Brain microvascular endothelial cell (primary cell): Measurements from ENCODE around the gene ZNF771.

Source experiments
- DNase-seq: peaks from one replicate; pipeline ENCODE4 v3.0.0-alpha.2; 2020
- H3K27ac ChIP-seq: fragments of 250-450 bp; sonication (Bioruptor Pico); 2 replicates; pipeline ENCODE4 v1.5.1; 2020; ENCODE audit warnings: mild to moderate bottlenecking, moderate library complexity
- H3K27me3 ChIP-seq: fragments of 250-450 bp; sonication (Bioruptor Pico); replicated peaks from 2 replicates; pipeline ENCODE4 v1.5.1; 2020; ENCODE audit warnings: mild to moderate bottlenecking
- H3K36me3 ChIP-seq: fragments of 250-450 bp; sonication (Bioruptor Pico); replicated peaks from 2 replicates; pipeline ENCODE4 v1.5.1; 2020; ENCODE audit warnings: mild to moderate bottlenecking
- H3K4me3 ChIP-seq: 2 replicates; pipeline ENCODE4 v1.5.1; 2011; ENCODE audit warnings: low read depth, mild to moderate bottlenecking, control low read depth, low read length, moderate library complexity
- CTCF ChIP-seq: IDR thresholded peaks from 2 replicates; pipeline ENCODE4 v1.5.1; 2011; ENCODE audit warnings: low read depth, mild to moderate bottlenecking, moderate library complexity, low read length, control low read depth, inconsistent platforms; ENCODE audit errors: missing control alignments
- in situ Hi-C: cut with HindIII; loops from 2 replicates; pipeline ENCODE4 v1.10.0; 2017; ENCODE audit warnings: low sequenced_read_pairs, low pct_ligation_motif_present

Gene ZNF771

GRCh38 chr16:30428055-30428454 is 20.6 kb downstream of the ZNF771 start:
- TF ChIP-seq CTCF = no peak
- no peak overlapping the region for H3K27ac ChIP-seq
- peaks cover 17% of the 10 kb centered on the region for H3K36me3 ChIP-seq
- in situ Hi-C loops = loop anchor here (25.0 kb wide), 1 partner anchor 184 kb away; the partner anchor contains the start of gene ZNF689
- no peaks in the 10 kb centered on the region for H3K27me3 ChIP-seq
- no peak overlapping the region for H3K4me3 ChIP-seq
- no peak for DNase-seq

GRCh38 chr16:30429418-30429677 is 21.9 kb downstream of the ZNF771 start:
- Histone ChIP-seq H3K36me3 (peaks cover 9% of the 10 kb centered on the region), H3K27ac (no peak overlapping the region), H3K4me3 (peak overlapping the region; percentile 74), H3K27me3 (no peaks in the 10 kb centered on the region)
- in situ Hi-C loops = loop anchor here (25.0 kb wide), 1 partner anchor 183 kb away; the partner anchor contains the start of gene ZNF689
- DNase-seq = no peak
- no peak for TF ChIP-seq CTCF

GRCh38 chr16:30429678-30430427 is 22.4 kb downstream of the ZNF771 start, which contains the start of gene DCTPP1:
TSS of gene DCTPP1 (minus strand) at chr16:30430030. CDS start at chr16:30429980, 50 bp downstream.
- peak; percentile 98 for DNase-seq
- no peaks in the 10 kb centered on the region for H3K27me3 ChIP-seq
- H3K4me3 ChIP-seq = peak within 1 kb of the TSS; percentile 74
- TF ChIP-seq CTCF = peak; percentile 85
- in situ Hi-C loops = loop anchor here (25.0 kb wide), 1 partner anchor 182 kb away; the partner anchor contains the start of gene ZNF689
- H3K36me3 ChIP-seq = peaks cover 9% of the 10 kb centered on the region
- no peak within 1 kb of the TSS for H3K27ac ChIP-seq

GRCh38 chr16:30430428-30430970 is 23.1 kb downstream of the ZNF771 start:
- DNase-seq = no peak
- in situ Hi-C loops = loop anchor here (25.0 kb wide), 1 partner anchor 182 kb away; the partner anchor contains the start of gene ZNF689
- H3K27ac ChIP-seq = no peak overlapping the region
- peaks cover 7% of the 10 kb centered on the region for H3K36me3 ChIP-seq
- no peak for TF ChIP-seq CTCF
- H3K27me3 ChIP-seq = no peaks in the 10 kb centered on the region
- peak overlapping the region; percentile 74 for H3K4me3 ChIP-seq

GRCh38 chr16:30434852-30435251 is 27.4 kb downstream of the ZNF771 start:
- no peak overlapping the region for H3K27ac ChIP-seq
- H3K36me3 ChIP-seq = no peaks in the 10 kb centered on the region
- no peak overlapping the region for H3K4me3 ChIP-seq
- DNase-seq = no peak
- TF ChIP-seq CTCF = no peak
- in situ Hi-C loops = loop anchor here (25.0 kb wide), 1 partner anchor 177 kb away; the partner anchor contains the start of gene ZNF689
- no peaks in the 10 kb centered on the region for H3K27me3 ChIP-seq
